Inferior parietal cortex (tissue), 1 donor: ENCODE measurements around the gene WDR46.
"Not testable (repeated sequence)": the region's sequence is repeated elsewhere in the genome, so short reads cannot be mapped to it uniquely, and the experiment has no call there.

Source experiments
- DNase-seq: peaks from one replicate; pipeline ENCODE4 v3.0.0-alpha.2; 2016; ENCODE audit errors: extremely low spot score

Gene WDR46

GRCh38 chr6:33271117-33271467 lies 17.9 kb downstream of the WDR46 start:
- DNase-seq = no peak

- no peak for DNase-seq
Observed at GRCh38 chr6:33264015-33264414, 25.0 kb downstream of the WDR46 start.

- not testable (repeated sequence) for DNase-seq
Observed at GRCh38 chr6:33262490-33262889, 26.5 kb downstream of the WDR46 start.

DNA sequence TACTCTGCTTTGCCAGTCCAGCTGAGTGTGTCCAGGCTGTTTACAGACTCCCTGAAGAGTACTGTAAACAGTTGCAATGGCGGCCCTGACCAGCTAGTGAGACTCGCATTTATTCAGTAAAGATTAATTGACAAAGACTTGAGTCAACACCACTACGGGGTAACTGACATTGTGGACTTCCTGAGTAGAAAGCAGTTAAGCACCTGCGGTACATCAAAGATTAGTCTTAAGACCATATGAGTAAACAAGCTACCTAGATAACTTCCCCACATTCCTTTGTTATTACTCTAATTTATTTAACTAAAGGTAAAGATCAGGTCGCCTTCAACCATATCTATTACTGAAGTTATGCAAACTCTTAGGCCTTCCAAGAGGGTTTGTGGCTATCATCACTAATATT lies 30.0 kb downstream of the WDR46 start:
- DNase-seq = no peak

- no peak for DNase-seq
Observed at GRCh38 chr6:33254591-33254990, 34.4 kb downstream of the WDR46 start.

DNA sequence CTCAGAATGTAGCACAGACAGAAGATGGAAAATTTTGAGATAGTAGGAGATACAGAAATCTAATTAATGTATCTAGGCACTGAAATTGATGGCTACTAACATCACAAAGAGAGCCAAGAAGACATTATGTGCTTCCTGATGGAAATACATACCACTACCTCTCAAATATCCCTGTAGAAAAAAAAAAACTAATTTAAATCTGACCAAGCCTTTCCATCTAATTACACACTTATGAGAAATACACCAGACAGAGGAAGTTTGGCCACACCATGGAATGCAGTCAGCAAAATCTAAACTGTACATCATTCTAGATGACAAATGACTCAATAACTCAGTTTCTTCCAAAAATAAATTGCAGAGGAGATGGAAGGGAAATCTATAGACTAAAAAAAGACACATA lies 36.3 kb downstream of the WDR46 start:
- DNase-seq = no peak

DNA sequence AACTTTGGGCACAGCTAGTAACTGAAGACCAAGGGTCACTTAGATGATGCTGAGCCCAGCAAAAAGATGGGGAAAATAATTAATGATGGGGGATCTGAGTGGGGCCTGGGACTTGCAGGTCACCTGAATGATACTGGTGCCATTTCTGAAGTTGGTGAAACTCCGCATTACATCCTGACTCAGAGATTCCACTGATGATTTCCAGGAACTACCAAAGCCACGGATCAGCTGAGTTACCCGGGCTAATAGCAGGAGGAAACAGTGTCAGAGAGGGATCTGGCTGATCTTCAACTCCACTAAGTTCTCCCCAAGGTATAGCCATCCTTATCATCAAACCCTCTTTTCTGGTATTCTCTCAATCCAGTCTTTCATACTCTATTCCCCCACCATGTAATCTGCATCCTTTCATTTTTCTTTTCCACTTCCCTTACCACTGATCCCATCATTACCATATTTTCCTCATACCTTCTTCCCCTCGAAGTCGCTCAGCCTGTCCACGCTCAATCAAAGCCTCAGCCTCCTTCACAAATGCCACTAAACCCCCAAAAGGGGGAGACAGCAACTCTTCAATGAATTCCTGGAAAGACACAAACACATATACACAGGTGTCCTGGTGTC lies 37.5 kb downstream of the WDR46 start:
- DNase-seq = no peak

DNA sequence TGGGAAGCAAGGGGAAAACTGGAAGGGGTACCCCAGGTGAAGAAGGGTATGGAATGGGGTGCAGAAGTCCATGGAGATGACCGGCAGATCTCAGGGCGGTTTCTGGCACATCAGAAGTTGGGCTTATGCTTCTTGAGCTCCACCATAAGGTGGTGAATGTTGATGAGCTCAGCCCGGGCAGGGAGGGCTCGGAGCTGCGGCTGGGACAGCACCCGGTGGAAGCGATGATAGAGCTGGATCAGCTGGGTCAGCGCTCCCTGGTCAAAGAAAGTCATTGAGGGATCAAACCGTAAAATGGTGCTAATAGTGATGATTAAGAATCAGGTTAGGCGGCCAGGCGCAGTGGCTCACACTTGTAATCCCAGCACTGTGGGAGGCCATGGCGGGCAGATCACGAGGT lies 38.3 kb downstream of the WDR46 start:
- DNase-seq = no peak

- DNase-seq = no peak
Observed at GRCh38 chr6:33249732-33250630, 39.1 kb downstream of the WDR46 start.

DNA sequence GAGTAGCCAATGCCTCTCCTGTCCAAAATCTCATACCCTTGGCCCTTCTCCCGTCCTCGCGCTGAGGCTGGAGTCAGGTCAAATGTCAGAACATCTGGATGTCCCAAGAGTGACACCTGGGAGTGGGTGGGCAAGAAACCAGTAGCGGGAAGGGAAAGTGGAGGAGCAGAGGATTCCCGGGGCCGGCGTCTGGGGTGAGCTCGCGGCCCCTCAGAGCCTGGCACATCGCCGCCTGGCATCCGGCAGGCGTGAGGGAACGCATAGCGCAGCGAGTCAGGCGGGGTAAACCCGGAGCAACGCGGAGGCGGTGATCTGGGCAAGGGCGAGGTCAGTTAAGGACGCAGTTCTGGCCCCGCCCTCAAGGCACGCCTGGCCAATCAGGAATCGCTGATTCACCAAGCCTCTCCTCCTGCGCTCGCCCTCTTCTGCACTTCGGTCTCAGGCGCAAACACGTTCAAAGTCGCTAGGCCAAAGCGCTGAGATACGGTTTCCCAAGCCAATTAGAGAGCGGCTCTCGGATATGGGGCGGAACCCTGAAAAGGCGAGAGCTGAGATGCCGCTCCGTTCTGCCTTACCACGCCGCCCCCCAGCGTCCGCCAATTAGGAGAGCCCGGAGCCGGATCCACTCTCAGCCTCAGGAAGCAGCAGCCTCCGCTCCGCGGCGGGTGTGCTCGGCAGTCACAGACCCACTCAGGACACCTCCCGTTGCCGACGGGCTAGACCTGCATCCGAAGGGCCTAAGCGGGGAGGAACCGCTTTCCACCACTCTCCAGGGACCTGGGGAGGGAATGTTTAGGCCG lies 39.9 kb downstream of the WDR46 start:
- DNase-seq = peak; percentile 98

- no peak for DNase-seq
Observed at GRCh38 chr6:33248643-33248931, 40.5 kb downstream of the WDR46 start.

- peak; percentile 95 for DNase-seq
Observed at GRCh38 chr6:33247977-33248642, 40.9 kb downstream of the WDR46 start.

- DNase-seq = no peak
Observed at GRCh38 chr6:33243476-33243875, 45.6 kb downstream of the WDR46 start.

DNA sequence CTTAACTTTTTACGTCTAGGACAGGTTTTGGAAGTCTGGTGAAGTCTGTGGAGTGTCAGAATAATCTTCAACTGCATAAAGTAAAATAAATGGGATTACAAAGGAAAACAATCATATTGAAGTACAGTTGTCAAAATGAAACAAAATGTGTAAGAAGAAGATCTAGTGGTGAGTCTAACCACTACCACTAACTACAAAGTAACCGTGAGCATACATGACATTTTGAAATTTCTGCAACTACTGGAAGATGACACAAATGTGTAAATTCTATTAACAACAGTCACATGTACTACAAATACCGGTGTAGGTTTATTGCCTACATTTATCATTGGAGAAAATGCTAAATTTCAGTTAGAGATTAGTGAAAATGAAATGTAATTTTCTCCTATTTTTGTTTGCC lies 47.1 kb downstream of the WDR46 start:
- no peak for DNase-seq

DNA sequence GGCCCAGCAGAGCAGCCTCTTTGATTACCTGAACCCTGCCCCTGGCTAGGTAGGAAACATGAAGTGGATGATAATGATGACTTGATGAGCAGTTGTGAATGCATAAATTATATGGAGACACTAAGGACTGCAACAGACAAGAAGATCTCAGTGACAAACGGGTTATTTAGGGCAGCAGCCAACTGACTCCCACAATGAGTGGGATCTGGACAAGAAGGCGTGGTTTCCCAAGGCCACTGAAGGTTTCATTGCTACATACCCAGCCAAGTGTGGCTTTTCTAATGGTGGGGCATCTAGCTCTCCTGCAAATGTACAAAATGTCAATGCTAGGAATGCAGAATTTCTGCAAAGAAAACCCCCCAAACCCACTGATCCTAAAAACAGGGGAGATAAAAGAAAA lies 51.3 kb downstream of the WDR46 start:
- no peak for DNase-seq

DNA sequence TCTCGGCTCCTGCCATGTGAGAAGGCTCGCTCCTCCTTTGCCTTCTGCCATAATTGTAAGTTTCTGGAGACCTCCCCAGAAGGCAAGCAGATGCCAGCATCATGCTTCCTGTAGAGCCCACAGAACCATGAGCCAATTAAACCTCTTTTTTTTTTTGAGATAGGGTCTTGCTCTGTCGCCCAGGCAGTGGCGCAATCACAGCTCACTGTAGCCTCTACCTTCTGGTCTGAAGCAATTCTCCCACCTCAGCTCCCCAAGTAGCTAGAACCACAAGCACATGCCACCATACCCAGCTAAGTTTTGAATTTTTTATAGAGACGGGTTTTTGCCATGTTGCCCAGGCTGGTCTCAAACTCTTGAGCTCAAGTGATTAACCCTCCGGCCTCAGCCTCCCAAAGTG lies 52.2 kb downstream of the WDR46 start:
- DNase-seq = no peak

- DNase-seq = no peak
Observed at GRCh38 chr6:33236328-33236727, 52.7 kb downstream of the WDR46 start.

- DNase-seq = no peak
Observed at GRCh38 chr6:33235221-33235634, 53.8 kb downstream of the WDR46 start.
